ENCODE results near the gene DACH1.

DACH1 gene

GRCh38 chr13:71618159-71618558, 248.8 kb downstream of the DACH1 start:
- peak; percentile 2 for DNase-seq

- no peak for DNase-seq
Measured at GRCh38 chr13:71617265-71617664, 249.7 kb downstream of the DACH1 start.

- DNase-seq = no peak
Measured at GRCh38 chr13:71613066-71613745, 253.8 kb downstream of the DACH1 start.

- DNase-seq = no peak
Measured at GRCh38 chr13:71611292-71611691, 255.7 kb downstream of the DACH1 start.

- no peak for DNase-seq
Measured at GRCh38 chr13:71610876-71611275, 256.1 kb downstream of the DACH1 start.

- DNase-seq = no peak
Measured at GRCh38 chr13:71609271-71609670, 257.7 kb downstream of the DACH1 start.

- no peak for DNase-seq
Measured at GRCh38 chr13:71607575-71607974, 259.4 kb downstream of the DACH1 start.

GRCh38 chr13:71606818-71607217, 260.2 kb downstream of the DACH1 start:
- DNase-seq = no peak

GRCh38 chr13:71605744-71606143, 261.3 kb downstream of the DACH1 start:
- no peak for DNase-seq

- DNase-seq = no peak
Measured at GRCh38 chr13:71603255-71603654, 263.7 kb downstream of the DACH1 start.

- no peak for DNase-seq
Measured at GRCh38 chr13:71602344-71602743, 264.7 kb downstream of the DACH1 start.

- no peak for DNase-seq
Measured at GRCh38 chr13:71597150-71597549, 269.9 kb downstream of the DACH1 start.

- no peak for DNase-seq
Measured at GRCh38 chr13:71596116-71596515, 270.9 kb downstream of the DACH1 start.

- DNase-seq = no peak
Measured at GRCh38 chr13:71593566-71593965, 273.4 kb downstream of the DACH1 start.

GRCh38 chr13:71591374-71591773, 275.6 kb downstream of the DACH1 start:
- no peak for DNase-seq

GRCh38 chr13:71590654-71591148, 276.3 kb downstream of the DACH1 start:
- DNase-seq = no peak

GRCh38 chr13:71589032-71589431, 278.0 kb downstream of the DACH1 start:
- peak; percentile 14 for DNase-seq

GRCh38 chr13:71587817-71588216, 279.2 kb downstream of the DACH1 start:
- no peak for DNase-seq

- DNase-seq = no peak
Measured at GRCh38 chr13:71587193-71587592, 279.8 kb downstream of the DACH1 start.

GRCh38 chr13:71583581-71583980, 283.4 kb downstream of the DACH1 start:
- no peak for DNase-seq

GRCh38 chr13:71580614-71581013, 286.4 kb downstream of the DACH1 start:
- DNase-seq = no peak

- no peak for DNase-seq
Measured at GRCh38 chr13:71578048-71578447, 289.0 kb downstream of the DACH1 start.

- no peak for DNase-seq
Measured at GRCh38 chr13:71577127-71577526, 289.9 kb downstream of the DACH1 start.

- DNase-seq = no peak
Measured at GRCh38 chr13:71576571-71576970, 290.4 kb downstream of the DACH1 start.

- no peak for DNase-seq
Measured at GRCh38 chr13:71546881-71547280, 320.1 kb downstream of the DACH1 start.
